LNCaP clone FGC (cell line): ENCODE data around the gene PAM.
"Not testable (repeated sequence)": the region's sequence is repeated elsewhere in the genome, so short reads cannot be mapped to it uniquely, and the experiment has no call there.

Experiments used
- DNase-seq: peaks from one replicate; pipeline ENCODE4 v3.0.0-alpha.2; 2011; ENCODE audit warnings: low read depth
- H3K4me3 ChIP-seq: 2 replicates; pipeline ENCODE4 v1.5.1; 2011; ENCODE audit warnings: mild to moderate bottlenecking, low read depth, low read length, control low read depth
- TF ChIP-seq, protein P1 (sequence below): IDR thresholded peaks from 2 replicates; pipeline ENCODE4 v1.5.1; 2012; ENCODE audit warnings: mild to moderate bottlenecking; ENCODE audit not compliant: control insufficient read depth, insufficient read depth; ENCODE audit errors: extremely low read depth

PAM gene

DNA sequence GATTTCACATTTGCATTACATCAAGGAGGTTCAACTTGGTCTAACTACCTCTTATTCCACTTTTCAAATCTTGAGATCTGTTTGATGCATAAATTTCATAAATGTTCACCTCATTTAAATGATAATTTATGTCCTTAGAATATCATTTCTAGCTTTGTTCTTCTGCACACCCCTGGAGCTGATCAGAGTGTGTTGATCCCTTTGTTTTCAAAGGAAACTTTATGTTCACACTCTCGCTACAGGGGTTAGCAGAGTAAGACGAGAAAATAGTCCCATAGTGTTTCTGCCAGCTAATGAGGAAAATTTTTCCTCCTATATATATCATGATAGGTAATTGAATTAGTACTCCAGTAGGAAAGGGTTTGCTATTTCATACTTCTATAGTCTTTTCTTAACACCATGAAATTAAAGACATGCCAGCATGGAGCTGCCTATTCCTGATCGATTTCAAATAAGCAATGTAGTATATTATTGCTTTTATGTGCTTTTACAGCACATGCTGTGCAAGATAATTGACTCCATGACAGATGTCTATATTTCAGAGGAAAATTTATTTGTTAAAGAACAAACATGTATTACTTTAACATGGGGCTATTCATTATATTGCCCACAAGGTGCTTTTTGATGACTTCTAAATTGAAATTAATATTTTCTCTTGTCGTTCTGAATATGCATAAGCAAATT lies 4.8 kb upstream of the PAM start:
- DNase-seq = no peak
- TF ChIP-seq, protein P1, sequence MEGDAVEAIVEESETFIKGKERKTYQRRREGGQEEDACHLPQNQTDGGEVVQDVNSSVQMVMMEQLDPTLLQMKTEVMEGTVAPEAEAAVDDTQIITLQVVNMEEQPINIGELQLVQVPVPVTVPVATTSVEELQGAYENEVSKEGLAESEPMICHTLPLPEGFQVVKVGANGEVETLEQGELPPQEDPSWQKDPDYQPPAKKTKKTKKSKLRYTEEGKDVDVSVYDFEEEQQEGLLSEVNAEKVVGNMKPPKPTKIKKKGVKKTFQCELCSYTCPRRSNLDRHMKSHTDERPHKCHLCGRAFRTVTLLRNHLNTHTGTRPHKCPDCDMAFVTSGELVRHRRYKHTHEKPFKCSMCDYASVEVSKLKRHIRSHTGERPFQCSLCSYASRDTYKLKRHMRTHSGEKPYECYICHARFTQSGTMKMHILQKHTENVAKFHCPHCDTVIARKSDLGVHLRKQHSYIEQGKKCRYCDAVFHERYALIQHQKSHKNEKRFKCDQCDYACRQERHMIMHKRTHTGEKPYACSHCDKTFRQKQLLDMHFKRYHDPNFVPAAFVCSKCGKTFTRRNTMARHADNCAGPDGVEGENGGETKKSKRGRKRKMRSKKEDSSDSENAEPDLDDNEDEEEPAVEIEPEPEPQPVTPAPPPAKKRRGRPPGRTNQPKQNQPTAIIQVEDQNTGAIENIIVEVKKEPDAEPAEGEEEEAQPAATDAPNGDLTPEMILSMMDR = no peak
- no peak overlapping the region for H3K4me3 ChIP-seq

DNA sequence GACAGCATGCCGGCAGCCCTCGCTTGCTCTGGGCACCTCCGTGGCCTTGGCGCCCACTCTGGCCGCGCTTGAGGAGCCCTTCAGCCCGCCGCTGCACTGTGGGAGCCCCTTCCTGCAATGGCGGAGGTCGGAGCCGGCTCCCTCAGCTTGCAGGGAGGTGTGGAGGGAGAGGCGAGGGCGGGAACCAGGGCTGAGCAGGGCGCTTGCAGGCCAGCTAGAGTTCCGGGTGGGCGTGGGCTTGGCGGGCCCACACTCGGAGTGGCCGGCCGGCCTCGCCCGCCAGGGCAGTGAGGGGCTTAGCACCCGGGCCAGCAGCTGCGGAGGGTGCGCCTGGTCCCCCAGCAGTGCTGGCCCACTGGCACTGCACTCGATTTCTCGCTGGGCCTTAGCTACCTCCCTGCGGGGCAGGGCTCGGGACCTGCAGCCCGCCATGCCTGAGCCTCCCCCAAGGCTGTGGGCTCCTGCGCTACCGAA lies 3.2 kb upstream of the PAM start:
- DNase-seq = not testable (repeated sequence)

DNA sequence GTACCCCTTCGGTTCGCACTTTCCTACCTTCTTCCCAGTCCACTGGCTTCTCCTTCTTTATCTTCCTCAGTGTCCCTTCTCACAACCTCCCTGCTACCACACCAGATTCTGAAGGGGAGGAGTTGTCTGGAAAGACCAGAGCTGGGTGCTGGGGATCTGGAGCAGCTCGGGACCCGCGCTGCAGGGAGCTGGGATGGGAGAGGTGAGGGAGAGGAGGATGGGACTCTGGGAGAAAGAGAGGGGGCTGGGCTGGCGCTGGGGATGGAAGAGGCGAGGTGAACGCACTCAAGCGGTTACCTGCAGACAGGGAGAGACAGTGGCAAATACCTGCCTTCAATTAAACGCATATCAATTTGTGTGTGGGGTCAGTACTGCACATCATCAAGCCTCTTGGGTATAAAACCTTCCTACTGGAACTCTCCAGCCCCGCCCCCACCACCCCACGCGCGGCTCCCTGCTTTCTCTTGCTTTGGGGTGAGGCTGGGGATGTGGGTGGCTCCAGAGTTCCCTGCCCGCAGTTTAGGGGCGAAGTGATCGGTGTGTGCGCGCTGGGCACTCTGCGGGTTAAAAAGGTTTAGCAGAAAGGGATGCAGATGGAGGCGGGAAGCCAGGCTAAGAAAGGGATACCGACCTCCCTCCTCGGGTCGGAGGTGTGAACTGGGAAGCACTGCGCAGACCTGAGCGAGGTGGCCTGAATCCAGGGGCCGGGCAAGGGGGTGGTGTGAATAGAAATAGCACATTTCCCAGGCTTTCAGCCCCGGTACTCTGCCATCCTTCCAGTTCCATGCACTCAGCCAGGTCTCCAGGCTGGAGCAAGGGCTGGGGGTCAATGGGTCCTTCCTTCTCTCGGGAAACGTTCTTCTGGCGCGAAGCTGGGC lies 977 bp upstream of the PAM start:
- H3K4me3 ChIP-seq = peak overlapping the region; percentile 69
- TF ChIP-seq, protein P1 = no peak
- no peak for DNase-seq

More for the DNA sequence above, 3.2 kb upstream of the PAM start:
- H3K4me3 ChIP-seq = not testable (repeated sequence)

DNA sequence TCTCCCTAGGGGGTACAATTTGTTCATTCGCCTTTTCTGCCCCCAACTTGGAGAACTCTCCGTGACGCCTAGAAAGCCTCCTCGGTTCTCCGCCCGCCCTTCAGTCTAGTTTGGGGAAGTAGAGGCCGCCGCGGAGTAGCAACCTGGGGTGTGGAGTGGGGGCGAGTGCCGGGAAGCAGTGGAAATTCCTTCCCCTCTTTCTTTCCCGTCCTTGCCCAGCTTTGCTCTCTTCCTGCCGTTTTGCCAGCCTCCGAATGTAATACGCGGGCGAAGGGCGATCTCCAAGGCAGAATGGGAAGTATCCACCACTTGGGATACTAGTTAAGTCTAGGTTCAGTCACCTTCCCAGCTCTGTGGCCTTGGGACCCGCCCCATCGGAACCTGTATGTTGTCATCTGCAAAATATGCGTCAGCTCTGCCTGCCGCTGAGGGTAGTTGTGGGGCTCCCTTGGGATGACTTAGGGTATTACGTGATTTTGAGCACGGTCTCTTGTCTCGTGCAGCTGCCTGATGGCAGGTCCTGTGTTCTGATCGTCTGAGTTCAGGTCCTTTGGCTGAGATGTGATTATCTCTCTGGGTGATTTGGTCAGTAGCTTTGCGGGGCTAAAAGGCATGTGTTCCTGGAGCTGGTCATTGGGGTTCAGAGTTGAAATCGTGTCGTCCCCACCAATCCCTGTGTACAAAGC lies 724 bp downstream of the PAM start:
- TF ChIP-seq, protein P1 = no peak
- DNase-seq = no peak
- peak overlapping the region; percentile 69 for H3K4me3 ChIP-seq

DNA sequence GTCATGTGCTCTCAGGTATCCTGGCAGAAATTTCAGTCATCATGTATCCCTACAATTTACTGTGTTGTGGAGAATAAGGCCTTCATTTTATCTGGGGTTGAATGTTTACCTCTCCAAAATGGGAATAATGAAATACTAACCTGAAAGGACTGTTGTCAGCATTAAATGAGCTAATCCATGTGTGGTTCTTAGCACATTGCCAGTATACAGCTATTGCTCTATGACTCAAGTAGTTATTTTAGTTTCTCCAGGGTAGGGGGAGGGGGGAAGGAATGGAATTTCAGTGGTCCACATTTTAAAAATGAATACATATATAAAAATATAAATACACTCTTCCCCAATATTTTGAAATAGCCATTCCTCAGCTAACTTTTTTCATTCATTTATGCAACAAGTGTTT lies 3.5 kb downstream of the PAM start:
- H3K4me3 ChIP-seq = no peak overlapping the region
- TF ChIP-seq, protein P1 = no peak
- DNase-seq = no peak

DNA sequence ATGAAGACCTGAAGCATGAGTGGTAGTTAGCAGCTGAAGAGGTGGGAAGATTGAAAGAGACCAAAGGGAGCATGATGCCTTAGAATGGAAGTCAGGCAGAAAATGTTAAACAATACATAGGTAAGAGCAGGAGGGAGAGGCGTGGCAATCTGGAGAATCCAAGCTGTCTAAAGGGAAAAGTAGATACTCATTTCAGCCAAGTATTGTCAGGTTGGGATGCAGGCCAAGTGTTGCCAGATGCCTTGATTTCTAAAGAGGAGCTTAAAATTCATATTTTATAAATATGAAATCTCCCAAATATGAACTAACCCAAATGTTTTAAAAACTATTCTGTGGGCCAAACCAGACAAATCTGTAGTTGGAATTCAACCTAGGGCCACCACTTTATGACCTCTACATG lies 4.2 kb downstream of the PAM start:
- TF ChIP-seq, protein P1 = no peak
- H3K4me3 ChIP-seq = no peak overlapping the region
- DNase-seq = no peak

DNA sequence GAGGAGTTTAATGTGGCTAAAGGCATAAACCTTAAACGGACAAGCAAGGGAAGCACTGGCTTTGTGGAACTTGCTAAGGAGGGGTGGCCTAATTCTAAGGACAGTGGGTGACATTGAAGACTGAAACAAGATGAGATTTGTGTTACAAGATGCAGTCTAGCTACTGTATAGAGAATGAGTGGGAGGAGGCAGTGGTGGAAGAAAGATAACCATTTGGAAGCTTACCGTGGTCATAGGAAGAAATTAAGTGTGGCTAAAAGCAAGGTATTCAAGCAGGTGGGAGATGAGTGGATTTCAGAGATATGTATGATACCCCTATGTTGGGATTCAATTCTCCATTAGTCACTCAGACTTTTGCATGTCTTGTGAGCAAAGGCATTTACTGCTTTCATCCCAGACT lies 4.6 kb downstream of the PAM start:
- no peak for DNase-seq
- no peak overlapping the region for H3K4me3 ChIP-seq
- TF ChIP-seq, protein P1 = no peak
